ENCODE data around the gene ADAM22.
"Not testable (repeated sequence)": the region's sequence is repeated elsewhere in the genome, so short reads cannot be mapped to it uniquely, and the experiment has no call there.

ADAM22 gene

DNA sequence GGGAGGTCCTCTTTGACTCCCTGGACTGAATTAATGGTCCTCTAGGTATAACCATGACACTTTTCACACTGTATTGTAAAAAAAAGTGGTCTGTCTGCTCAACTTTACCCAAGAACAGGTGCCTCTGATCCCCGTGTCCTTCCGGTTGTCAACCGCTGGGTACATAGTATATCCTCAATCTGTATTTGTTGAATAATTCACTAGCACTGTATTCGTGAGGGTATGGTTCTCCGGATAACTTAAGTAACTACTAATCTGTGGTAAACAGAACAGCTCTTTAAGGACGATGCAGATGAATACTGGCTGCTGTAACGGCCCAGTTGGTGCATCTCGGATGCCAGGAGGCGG, 472 bp upstream of the ADAM22 start:
- Mint-ChIP-seq H3K36me3 (ENCODE audit: low read depth) (peaks cover 7% of the 10 kb centered on the region), H3K27ac (peak overlapping the region in 1 of 3 experiments; percentile 29), H3K4me3 (peak overlapping the region; percentile 88 to 95 (median 89)), H3K9me3 (no peaks in the 10 kb centered on the region), H3K27me3 (ENCODE audit: low read depth) (peaks cover 33% of the 10 kb centered on the region), H3K4me1 (no peaks in the 10 kb centered on the region)
- TF ChIP-seq, protein P1, sequence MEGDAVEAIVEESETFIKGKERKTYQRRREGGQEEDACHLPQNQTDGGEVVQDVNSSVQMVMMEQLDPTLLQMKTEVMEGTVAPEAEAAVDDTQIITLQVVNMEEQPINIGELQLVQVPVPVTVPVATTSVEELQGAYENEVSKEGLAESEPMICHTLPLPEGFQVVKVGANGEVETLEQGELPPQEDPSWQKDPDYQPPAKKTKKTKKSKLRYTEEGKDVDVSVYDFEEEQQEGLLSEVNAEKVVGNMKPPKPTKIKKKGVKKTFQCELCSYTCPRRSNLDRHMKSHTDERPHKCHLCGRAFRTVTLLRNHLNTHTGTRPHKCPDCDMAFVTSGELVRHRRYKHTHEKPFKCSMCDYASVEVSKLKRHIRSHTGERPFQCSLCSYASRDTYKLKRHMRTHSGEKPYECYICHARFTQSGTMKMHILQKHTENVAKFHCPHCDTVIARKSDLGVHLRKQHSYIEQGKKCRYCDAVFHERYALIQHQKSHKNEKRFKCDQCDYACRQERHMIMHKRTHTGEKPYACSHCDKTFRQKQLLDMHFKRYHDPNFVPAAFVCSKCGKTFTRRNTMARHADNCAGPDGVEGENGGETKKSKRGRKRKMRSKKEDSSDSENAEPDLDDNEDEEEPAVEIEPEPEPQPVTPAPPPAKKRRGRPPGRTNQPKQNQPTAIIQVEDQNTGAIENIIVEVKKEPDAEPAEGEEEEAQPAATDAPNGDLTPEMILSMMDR (IDR thresholded peaks at IDR 0.05; ENCODE audit: unreplicated experiment in 3 of 3): no peak

DNA sequence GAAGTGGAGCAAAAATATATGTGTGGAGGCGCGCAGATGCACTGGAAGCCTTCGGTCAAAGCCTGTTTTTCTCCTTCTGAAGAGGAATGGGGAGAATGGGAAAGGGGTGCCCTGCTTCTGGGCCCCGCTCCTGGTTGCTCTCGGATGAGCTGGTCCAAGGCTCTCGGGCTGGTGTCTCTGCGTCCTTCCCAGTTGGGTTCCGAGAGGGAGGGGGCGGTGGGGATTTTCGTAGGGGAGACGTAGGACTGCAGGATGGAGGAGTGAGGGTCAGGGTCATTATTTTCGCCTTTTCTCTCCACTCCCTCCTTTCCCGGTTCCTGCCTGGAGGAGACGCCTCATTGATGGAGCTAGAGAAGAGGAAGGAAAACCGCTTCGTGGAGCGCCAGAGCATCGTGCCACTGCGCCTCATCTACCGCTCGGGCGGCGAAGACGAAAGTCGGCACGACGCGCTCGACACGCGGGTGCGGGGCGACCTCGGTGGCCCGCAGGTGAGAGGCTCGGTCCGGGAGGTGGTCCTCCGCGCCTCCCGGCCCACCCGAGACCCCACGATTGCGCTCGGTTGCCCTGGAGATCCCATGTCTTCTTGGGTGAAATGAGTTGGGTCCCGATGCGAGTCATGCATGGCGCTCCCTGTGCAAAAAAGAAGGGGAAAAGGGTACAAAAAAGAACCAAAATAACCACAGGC, 790 bp downstream of the ADAM22 start:
- Mint-ChIP-seq H3K27ac (no peak overlapping the region), H3K27me3 (ENCODE audit: low read depth) (peaks cover 33% of the 10 kb centered on the region), H3K9me3 (no peaks in the 10 kb centered on the region), H3K4me1 (no peaks in the 10 kb centered on the region), H3K36me3 (ENCODE audit: low read depth) (peaks cover 7% of the 10 kb centered on the region), H3K4me3 (peak overlapping the region; percentile 88 to 95 (median 89))
- TF ChIP-seq, protein P1 (IDR thresholded peaks at IDR 0.05; ENCODE audit: unreplicated experiment in 3 of 3): no peak

GRCh38 chr7:87935384-87935706, 1.3 kb downstream of the ADAM22 start:
- TF ChIP-seq, protein P1 (IDR thresholded peaks at IDR 0.05; ENCODE audit: unreplicated experiment in 3 of 3): no peak
- no peak overlapping the region for H3K27ac Mint-ChIP-seq
- peaks cover 7% of the 10 kb centered on the region for H3K36me3 Mint-ChIP-seq (ENCODE audit: low read depth)
- no peaks in the 10 kb centered on the region for H3K9me3 Mint-ChIP-seq
- peak overlapping the region; percentile 88 to 95 (median 89) for H3K4me3 Mint-ChIP-seq
- H3K4me1 Mint-ChIP-seq: no peaks in the 10 kb centered on the region
- H3K27me3 Mint-ChIP-seq (ENCODE audit: low read depth): peaks cover 33% of the 10 kb centered on the region

DNA sequence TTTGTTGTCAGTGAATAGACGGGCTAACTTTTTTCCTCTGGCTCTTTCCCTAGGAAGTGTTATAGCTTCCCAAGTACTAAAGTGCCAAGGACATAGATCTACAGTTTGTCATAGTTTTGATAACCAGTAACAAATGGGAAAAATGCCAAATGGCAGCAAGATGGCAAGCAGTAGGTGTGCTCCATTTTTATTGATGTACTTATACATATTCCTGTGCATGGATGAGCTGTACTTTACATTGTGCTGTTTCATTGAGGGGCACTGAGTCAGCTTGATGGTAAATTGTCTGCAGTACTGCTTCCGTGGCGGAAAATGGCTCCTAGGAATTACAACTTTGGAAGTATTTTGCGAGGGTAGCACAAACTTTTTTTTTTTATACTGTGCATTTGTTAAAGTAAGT, 7.1 kb downstream of the ADAM22 start:
- H3K27me3 Mint-ChIP-seq (ENCODE audit: low read depth): peaks cover 10% of the 10 kb centered on the region
- H3K27ac Mint-ChIP-seq: no peak overlapping the region
- H3K4me1 Mint-ChIP-seq: no peaks in the 10 kb centered on the region
- H3K9me3 Mint-ChIP-seq: no peaks in the 10 kb centered on the region
- H3K36me3 Mint-ChIP-seq (ENCODE audit: low read depth): peaks cover 7% of the 10 kb centered on the region
- TF ChIP-seq, protein P1 (IDR thresholded peaks at IDR 0.05; ENCODE audit: unreplicated experiment in 3 of 3): no peak
- no peak overlapping the region for H3K4me3 Mint-ChIP-seq

GRCh38 chr7:87944547-87944946, 10.5 kb downstream of the ADAM22 start:
- Mint-ChIP-seq H3K9me3 (no peaks in the 10 kb centered on the region), H3K27ac (no peak overlapping the region), H3K4me1 (no peaks in the 10 kb centered on the region), H3K36me3 (ENCODE audit: low read depth) (no peaks in the 10 kb centered on the region), H3K27me3 (ENCODE audit: low read depth) (no peaks in the 10 kb centered on the region), H3K4me3 (no peak overlapping the region)
- TF ChIP-seq, protein P1 (IDR thresholded peaks at IDR 0.05; ENCODE audit: unreplicated experiment in 3 of 3): no peak

DNA sequence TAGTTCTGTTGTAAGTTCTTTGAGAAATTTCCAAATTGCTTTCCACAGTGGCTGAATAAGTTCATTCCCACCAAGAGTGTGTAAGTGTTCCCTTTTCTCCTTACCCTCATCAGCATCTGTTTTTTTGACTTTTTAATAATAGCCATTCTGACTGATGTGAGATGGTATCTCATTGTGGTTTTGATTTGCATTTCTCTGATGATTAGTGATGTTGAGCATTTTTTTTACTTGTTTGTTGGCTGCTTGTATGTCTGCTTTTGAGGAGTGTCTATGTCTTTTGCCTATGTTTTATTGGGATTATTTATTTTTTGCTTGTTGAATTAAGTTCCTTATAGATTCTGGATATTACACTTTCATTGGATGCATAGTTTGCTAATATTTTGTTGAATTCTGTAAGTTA, 11.9 kb downstream of the ADAM22 start:
- not testable (repeated sequence) for H3K9me3 Mint-ChIP-seq; H3K4me3 Mint-ChIP-seq; H3K27ac Mint-ChIP-seq; H3K36me3 Mint-ChIP-seq (ENCODE audit: low read depth); H3K4me1 Mint-ChIP-seq; H3K27me3 Mint-ChIP-seq (ENCODE audit: low read depth)

Data from nephron (organoid).